CD4-positive, alpha-beta T cell treated with Interleukin-2 at 100 ng/mL for 4 hours (primary cell): ENCODE results near the gene LGR4.
"Not testable (repeated sequence)": the region's sequence is repeated elsewhere in the genome, so short reads cannot be mapped to it uniquely, and the experiment has no call there.

Experiments used
- DNase-seq: peaks from one replicate; pipeline ENCODE4 v3.0.0-alpha.2; 2020; ENCODE audit warnings: low spot score

The LGR4 gene

GRCh38 chr11:27458182-27458581 lies 14.4 kb downstream of the LGR4 start:
- DNase-seq, result no peak

DNA sequence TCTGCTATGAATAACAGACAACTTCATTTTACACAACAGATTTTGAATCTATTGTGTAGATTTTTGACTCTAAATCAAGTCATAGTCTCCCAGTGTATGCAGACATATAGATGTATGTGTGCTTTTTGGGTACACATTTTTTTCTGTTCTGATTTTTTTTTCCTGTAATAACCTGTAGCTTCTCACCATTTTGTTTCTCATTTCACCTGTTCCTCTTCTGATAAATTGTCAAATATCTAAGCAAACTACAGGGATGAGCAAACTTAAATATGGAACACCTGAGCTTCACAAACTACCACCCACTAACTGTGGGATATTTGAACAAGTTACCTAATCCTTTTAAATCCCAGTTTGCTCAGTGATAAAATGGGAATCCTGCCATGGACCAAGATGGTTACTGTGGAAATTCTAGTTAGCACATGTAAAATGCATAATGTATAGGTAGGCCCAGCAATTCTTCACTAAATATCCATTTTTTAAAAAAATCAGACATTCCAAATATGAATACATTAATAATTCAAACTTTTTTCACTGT lies 15.7 kb downstream of the LGR4 start:
- DNase-seq, result no peak

DNA sequence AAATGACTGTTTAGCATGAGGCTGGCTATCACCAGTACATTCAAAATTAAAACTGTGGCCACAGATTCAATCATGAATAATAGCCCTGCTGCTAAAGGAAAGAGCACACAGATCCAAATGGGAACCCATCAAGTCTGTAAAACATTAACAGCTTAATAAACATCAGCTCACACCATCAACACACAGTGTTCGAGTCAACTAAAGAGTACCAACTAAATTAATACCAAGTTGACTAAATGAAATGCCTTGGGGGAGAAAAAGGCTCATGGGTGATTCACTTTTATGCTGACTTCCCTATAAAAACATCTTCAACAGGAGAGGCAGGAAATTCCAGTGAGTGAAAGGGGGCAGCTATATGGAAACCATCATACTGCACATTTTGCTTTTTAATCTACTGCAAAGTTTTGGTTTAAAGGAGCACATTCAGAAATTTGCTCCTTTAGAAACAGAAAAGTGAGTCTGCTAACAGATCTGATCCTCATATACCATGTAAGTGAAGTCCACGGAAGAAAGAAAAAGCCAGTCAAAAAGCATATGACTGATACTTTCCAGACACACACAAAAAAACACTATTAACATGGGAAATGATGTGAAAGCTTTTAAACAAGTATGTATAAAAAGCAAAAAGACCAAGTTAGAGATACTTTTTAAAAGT lies 16.3 kb downstream of the LGR4 start:
- no peak for DNase-seq

DNA sequence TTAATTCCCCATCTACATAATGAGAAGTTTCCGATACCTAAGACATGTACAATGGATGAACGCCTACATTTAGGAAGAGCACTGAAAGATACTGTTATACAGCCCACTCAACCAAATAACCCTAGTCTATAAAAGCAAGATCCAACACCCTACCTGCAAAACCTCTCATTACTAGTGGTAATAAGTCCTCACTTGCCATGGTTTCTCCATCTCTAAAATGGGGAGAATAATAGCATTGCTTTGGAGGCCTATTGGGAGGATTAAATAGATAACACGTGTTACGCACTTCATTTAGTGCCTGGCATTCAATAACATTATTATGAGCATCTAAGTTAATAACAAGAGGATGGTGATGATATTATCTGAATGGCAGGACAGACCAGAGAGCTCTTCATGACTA lies 16.9 kb downstream of the LGR4 start:
- DNase-seq, result no peak

DNA sequence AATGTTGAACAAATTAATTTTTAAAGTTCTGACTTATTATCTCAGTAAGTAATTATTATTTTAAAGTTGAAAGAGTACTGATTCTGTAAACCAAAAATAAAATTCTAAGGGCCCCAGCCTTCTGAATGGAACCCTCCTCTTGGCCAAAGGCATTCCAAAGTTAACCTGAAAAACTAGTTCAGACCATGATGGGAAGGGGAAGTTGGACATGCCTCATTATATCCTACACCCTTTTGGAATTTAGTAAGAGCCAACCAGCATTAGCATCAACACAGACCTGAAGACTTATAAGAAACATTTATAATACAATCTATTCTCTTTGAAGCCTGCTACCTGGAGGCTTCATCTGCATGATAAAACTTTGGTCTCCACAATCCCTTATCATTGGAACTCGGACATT lies 18.9 kb downstream of the LGR4 start:
- no peak for DNase-seq

- DNase-seq, result no peak
Observed at GRCh38 chr11:27452147-27452546, 20.4 kb downstream of the LGR4 start.

- no peak for DNase-seq
Observed at GRCh38 chr11:27451244-27451965, 21.2 kb downstream of the LGR4 start.

DNA sequence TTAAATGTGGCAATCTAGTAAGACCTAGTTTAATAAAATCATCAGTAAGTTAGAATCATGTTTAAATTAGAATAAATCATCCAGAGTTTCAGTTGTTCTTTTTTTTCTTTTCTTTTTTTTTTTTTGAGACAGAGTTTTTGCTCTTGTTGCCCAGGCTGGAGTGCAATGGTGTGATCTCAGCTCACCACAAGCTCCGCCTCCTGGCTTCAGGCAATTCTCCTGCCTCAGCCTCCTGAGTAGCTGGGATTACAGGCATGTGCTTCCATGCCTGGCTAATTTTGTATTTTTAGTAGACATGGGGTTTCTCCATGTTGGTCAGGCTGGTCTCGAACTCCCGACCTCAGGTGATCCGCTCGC lies 24.4 kb downstream of the LGR4 start:
- not testable (repeated sequence) for DNase-seq

GRCh38 chr11:27447288-27448183 lies 25.1 kb downstream of the LGR4 start:
- no peak for DNase-seq

DNA sequence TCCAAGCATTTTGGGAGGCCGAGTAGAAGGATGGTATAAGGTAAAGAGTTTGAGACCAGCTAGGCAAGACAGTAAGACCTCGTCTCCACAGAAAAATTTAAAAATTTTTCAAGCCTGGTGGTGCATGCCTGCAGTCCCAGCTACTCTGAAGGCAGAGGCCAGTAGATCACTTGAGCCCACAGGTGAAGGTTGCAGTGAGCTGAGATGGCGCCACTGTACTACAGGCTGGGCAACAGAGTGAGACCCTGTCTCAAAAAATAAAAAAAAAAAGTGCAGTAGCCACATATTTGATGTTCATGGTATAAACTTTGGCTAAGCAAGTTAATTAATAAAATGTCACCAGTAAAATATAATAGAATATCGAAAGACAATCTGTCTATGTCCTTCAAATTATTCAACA lies 27.0 kb downstream of the LGR4 start:
- DNase-seq, result no peak

GRCh38 chr11:27444801-27445215 lies 27.8 kb downstream of the LGR4 start:
- no peak for DNase-seq

- no peak for DNase-seq
Observed at GRCh38 chr11:27443746-27444507, 28.7 kb downstream of the LGR4 start.

DNA sequence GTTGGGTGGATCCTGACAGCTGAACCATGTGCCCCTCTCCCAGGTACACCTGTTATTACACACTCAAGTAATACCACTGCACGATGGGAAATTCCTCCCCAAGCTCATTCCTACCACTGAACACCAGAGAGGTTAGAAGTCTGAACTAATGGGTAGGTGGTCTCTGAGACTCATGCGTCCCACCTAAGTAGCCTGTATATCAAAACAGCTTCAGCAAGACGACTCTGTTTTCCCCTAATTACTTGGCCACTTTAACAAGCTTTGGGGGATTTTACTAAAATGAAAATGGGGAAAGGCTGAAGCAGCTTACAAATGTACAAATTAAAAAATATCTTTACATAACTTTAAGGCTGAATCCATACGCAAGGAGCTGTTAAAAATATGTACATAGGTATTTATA lies 29.4 kb downstream of the LGR4 start:
- no peak for DNase-seq

- DNase-seq, result no peak
Observed at GRCh38 chr11:27440090-27440489, 32.5 kb downstream of the LGR4 start.

DNA sequence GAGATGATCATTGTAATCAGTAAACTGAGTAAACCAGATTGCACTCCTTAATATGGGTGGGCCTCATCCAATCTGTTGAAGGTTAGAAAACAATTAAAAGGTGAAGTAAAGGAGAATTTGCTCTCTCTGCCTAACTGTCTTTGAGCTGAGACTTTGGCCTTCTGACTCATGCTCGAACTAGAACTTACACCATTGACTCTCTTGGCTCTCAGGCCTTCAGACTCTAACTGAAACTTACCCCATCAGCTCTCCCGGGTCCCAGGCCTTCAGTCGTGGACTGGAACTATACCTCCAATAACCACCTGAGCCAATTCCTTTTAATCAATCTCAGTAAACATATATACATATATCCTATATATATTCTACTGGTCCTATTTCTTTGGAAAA lies 34.0 kb downstream of the LGR4 start:
- DNase-seq, result no peak

DNA sequence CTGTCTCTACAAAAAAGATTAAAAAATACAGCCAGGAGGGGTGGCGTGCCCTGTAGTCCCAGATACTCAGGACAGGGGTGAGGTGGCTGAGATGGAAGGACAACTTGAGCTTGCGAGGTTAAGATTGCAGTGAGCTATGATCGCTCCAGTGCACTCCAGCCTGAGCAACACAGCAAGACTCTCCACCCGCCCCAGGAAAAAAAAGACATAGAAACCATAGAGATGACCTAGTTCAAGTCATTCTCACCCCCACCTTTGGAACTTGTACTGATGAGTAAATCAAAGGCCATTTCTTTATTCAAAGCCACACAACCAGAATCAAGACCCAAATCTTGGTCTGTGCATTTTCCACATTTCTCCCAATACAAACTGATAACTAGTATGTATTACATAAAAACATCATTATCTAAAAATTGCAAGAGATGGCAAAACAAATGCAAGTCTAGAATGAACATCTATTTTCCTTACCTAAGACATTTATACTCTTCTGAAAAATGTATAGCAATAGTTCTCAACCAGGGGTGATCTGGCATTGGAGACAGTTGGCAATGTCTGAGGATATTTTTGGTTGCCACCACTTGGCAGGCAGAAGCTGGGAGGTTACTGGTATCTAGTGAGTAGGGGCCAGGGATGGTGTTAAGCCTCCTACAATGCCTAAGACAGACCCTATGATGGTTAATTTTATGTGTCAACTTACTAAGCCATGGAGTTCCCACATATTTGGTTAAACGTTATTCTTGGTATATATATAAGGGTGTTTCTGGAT lies 34.6 kb downstream of the LGR4 start:
- no peak for DNase-seq

GRCh38 chr11:27436916-27437315 lies 35.7 kb downstream of the LGR4 start:
- no peak for DNase-seq

- DNase-seq, result no peak
Observed at GRCh38 chr11:27433742-27434141, 38.8 kb downstream of the LGR4 start.

DNA sequence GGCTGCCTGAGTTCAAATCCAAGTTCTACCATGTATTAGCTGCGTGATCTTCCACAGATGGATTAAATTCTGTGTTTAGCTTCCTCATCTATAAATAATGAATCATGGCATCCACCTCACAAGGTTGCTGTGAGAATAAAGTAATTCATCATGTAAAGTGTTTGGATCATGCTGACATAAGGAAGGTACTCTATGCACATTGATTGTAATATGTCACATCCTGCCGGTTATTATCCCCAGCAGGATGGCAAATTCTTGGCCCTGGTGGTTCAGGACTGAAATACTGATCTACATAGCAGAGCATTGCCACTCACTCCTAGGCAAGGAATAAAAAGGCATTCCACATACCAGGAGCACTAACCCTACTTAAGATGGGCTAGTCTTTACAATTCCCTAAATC lies 40.8 kb downstream of the LGR4 start:
- DNase-seq, result no peak

- DNase-seq, result no peak
Observed at GRCh38 chr11:27429761-27430393, 42.7 kb downstream of the LGR4 start.
